Keratinocyte (primary cell): ENCODE measurements around the gene VSIR. TPM values are rescaled to one million over a fixed set of nuclear protein-coding genes. Genes with fewer than 3 reads are reported as not detected.

Experiments
- DNase-seq: peaks from one replicate; pipeline ENCODE4 v3.0.0-alpha.2; 2011; ENCODE audit warnings: low read depth, missing footprints, low spot score
- FAIRE-seq: peaks from 2 replicates; lab custom pipeline; 2011; peaks lifted over from hg19 to GRCh38; lab: Jason Lieb, UNC
- H2AFZ ChIP-seq: 2 replicates; pipeline ENCODE4 v1.6.0; 2012; ENCODE audit warnings: low read length, control low read depth, inconsistent platforms; ENCODE audit not compliant: control insufficient read depth
- H3K27ac ChIP-seq: 2 replicates; pipeline ENCODE4 v1.5.1; 2011; ENCODE audit warnings: low read length; ENCODE audit not compliant: control insufficient read depth, insufficient read depth
- H3K27me3 ChIP-seq: 3 replicates; pipeline ENCODE4 v1.6.0; 2011; ENCODE audit warnings: low read length; ENCODE audit not compliant: control insufficient read depth, insufficient read depth; ENCODE audit errors: extremely low read depth
- H3K36me3 ChIP-seq, 2 experiments: 2 replicates in 1 of 2; 3 replicates in 1 of 2; pipeline ENCODE4 v1.5.1; 2011; ENCODE audit warnings: low read length in 2 of 2, mild to moderate bottlenecking in 1 of 2; ENCODE audit not compliant: control insufficient read depth in 2 of 2, insufficient read depth in 2 of 2; ENCODE audit errors: extremely low read depth in 1 of 2
- H3K4me1 ChIP-seq: 3 replicates; pipeline ENCODE4 v1.5.1; 2011; ENCODE audit warnings: low read length; ENCODE audit not compliant: control insufficient read depth, insufficient read depth; ENCODE audit errors: extremely low read depth
- H3K4me2 ChIP-seq: 3 replicates; pipeline ENCODE4 v1.6.0; 2011; ENCODE audit warnings: low read depth, low read length; ENCODE audit not compliant: control insufficient read depth, insufficient read depth; ENCODE audit errors: extremely low read depth
- H3K4me3 ChIP-seq, 3 experiments: fragments of 200-600 bp in 1 of 3; sonication (generic) in 1 of 3; 2 replicates in 2 of 3; 3 replicates in 1 of 3; pipeline ENCODE4 v1.5.1; 2011 to 2016; ENCODE audit warnings: low read length in 3 of 3, mild to moderate bottlenecking in 3 of 3, control low read depth in 2 of 3, inconsistent platforms in 1 of 3, low read depth in 1 of 3, mixed read lengths in 1 of 3, mixed run types in 1 of 3, moderate library complexity in 1 of 3; ENCODE audit not compliant: control insufficient read depth in 2 of 3, insufficient read depth in 2 of 3; ENCODE audit errors: extremely low read depth in 1 of 3
- H3K79me2 ChIP-seq: 2 replicates; pipeline ENCODE4 v1.6.0; 2012; ENCODE audit warnings: low read length; ENCODE audit not compliant: control insufficient read depth, insufficient read depth
- H3K9ac ChIP-seq: 3 replicates; pipeline ENCODE4 v1.6.0; 2011; ENCODE audit warnings: low read length; ENCODE audit not compliant: control insufficient read depth, insufficient read depth; ENCODE audit errors: extremely low read depth
- H3K9me1 ChIP-seq: 3 replicates; pipeline ENCODE4 v1.6.0; 2011; ENCODE audit warnings: low read length; ENCODE audit not compliant: control insufficient read depth, insufficient read depth; ENCODE audit errors: extremely low read depth
- H3K9me3 ChIP-seq: 2 replicates; pipeline ENCODE4 v1.5.1; 2012; ENCODE audit warnings: low read depth, low read length; ENCODE audit not compliant: control insufficient read depth
- H4K20me1 ChIP-seq: 3 replicates; pipeline ENCODE4 v1.6.0; 2011; ENCODE audit warnings: low read length; ENCODE audit not compliant: control insufficient read depth, insufficient read depth; ENCODE audit errors: extremely low read depth
- EZH2 ChIP-seq: IDR thresholded peaks from one replicate; pipeline ENCODE4 v1.6.1; 2012; ENCODE audit warnings: inconsistent platforms, mild to moderate bottlenecking, low read length, moderate library complexity
- dilution Hi-C: fragments of 300-500 bp; cut with MboI; formaldehyde crosslinking; loops from one replicate; pipeline ENCODE4 v1.7.0; 2020; ENCODE audit warnings: low sequenced_read_pairs; ENCODE audit not compliant: extremely low pct_ligation_motif_present
- polyA plus RNA-seq, 5 experiments: library from polyadenylated mRNA; depleted of rRNA in 3 of 5; stranded (reverse) in 3 of 5; stranded (forward) in 1 of 5; unstranded in 1 of 5; fragments of >200 nt; gene quantifications; 1 replicate in 1 of 5; 2 replicates in 3 of 5; 3 replicates in 1 of 5; pipeline versions ENCODE4 v1.2.1 to v1.2.3, GENCODE V29; 2011 to 2012; ENCODE audit warnings: missing spikeins in 2 of 5, low read depth in 1 of 5, low replicate concordance in 1 of 5
- TF ChIP-seq, protein P1 (sequence below), 3 experiments: IDR thresholded peaks in 1 of 3; conservative IDR thresholded peaks in 1 of 3; optimal IDR thresholded peaks in 1 of 3; 2 replicates in 2 of 3; 3 replicates in 1 of 3; pipeline versions ENCODE3 to v1.5.1; 2011; ENCODE audit warnings: low read length in 3 of 3, mild to moderate bottlenecking in 3 of 3, moderate library complexity in 2 of 3, control low read depth in 1 of 3, inconsistent platforms in 1 of 3; ENCODE audit not compliant: insufficient read depth in 2 of 3; ENCODE audit errors: extremely low read depth in 1 of 3

VSIR gene
- polyA plus RNA-seq, 1 donor (not counting 4 experiments of a cell fraction or from before 2014, with no cell fraction given) = 8.1 TPM

DNA sequence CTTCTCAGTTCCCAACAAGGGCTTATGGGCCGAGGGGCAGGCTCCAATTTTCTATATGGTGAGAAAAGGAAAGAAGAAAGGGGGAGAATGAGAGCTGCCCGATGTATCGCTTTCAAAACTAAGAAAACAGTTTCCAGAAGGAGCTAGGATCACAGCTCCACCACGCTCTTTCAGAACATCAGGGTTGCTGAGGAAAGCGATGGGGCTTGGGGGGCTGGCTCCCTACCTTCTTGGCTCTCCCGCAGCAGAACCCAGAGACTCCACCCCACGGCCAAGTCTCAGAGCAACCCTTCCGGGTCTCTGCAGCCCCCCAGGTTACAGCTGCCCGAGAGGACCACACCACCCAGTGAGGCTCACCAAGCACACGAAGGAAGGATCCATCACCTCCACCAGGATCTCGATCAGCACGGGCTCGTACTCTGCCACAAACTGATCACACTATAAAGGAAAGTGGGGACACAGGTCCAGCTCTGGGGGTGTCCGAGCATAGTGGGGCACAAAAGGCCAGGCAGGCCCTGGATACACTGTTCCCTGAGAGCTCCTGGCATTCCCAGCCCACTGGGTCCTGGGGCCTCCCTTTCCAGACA lies 45.4 kb upstream of the VSIR start:
- Histone ChIP-seq H3K9ac (no peak overlapping the region), H3K9me1 (no peaks in the 10 kb centered on the region), H3K9me3 (no peaks in the 10 kb centered on the region), H4K20me1 (peaks cover 2% of the 10 kb centered on the region), H3K4me2 (no peak overlapping the region), H3K27me3 (no peaks in the 10 kb centered on the region), H3K36me3 (peaks cover 61 to 76% of the 10 kb centered on the region in 2 experiments), H3K4me1 (no peaks in the 10 kb centered on the region), H3K79me2 (no peaks in the 10 kb centered on the region), H3K4me3 (no peak overlapping the region), H2AFZ (no peak overlapping the region), H3K27ac (no peak overlapping the region)
- dilution Hi-C loops = no loop called here
- FAIRE-seq = no peak
- TF ChIP-seq EZH2 = no peak
- TF ChIP-seq, protein P1, sequence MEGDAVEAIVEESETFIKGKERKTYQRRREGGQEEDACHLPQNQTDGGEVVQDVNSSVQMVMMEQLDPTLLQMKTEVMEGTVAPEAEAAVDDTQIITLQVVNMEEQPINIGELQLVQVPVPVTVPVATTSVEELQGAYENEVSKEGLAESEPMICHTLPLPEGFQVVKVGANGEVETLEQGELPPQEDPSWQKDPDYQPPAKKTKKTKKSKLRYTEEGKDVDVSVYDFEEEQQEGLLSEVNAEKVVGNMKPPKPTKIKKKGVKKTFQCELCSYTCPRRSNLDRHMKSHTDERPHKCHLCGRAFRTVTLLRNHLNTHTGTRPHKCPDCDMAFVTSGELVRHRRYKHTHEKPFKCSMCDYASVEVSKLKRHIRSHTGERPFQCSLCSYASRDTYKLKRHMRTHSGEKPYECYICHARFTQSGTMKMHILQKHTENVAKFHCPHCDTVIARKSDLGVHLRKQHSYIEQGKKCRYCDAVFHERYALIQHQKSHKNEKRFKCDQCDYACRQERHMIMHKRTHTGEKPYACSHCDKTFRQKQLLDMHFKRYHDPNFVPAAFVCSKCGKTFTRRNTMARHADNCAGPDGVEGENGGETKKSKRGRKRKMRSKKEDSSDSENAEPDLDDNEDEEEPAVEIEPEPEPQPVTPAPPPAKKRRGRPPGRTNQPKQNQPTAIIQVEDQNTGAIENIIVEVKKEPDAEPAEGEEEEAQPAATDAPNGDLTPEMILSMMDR (optimal IDR thresholded peaks at IDR 0.05 in 1 of 3, IDR thresholded peaks at IDR 0.05 in 1 of 3, conservative IDR thresholded peaks at IDR 0.05 in 1 of 3; ENCODE audit: extremely low read depth in 1 of 3, insufficient read depth in 2 of 3, low read length in 3 of 3) = no peak
- no peak for DNase-seq

DNA sequence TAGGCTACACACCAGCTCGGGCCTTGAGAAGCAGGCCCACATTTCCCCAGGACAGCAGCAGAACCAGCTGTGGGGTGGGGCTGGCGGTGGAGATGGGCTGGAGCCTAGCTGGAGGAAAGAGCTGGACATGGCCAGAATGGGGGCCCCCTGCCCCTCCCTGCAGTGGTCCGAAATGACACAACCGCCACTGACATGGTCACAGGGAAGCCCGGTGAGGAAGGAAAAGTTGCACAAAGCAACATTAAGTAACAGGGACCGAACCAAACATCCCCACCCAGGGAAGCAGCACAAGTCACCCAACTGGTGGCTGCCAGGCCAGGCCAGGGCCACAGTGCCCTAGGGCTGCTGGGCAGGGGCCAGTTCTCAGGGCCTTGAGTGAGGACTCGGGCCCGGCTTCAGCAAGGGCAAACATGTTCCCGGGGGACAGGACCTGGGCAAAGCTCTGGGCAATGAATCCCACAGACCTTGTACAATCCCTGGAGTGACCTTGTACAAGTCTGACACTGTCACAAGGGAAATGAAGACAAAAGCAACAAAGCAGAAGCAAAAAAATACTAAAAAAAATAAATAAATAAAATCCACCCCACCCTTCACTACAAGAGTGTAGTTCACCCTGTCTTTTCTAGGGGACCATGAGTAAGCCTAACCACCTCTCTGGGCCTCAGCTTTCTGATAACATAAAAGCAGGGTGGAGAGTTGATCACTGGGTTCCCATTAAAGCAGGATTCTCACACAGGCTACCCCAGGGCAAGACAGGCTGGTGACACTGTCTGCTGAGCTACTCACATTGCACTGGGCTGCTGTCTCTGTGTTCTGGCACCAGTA lies 44.7 kb upstream of the VSIR start:
- H3K36me3 ChIP-seq = peaks cover 54 to 71% of the 10 kb centered on the region in 2 experiments
- DNase-seq = no peak
- dilution Hi-C loops = no loop called here

More for the DNA sequence above, 44.7 kb upstream of the VSIR start:
- Histone ChIP-seq H2AFZ (no peak overlapping the region), H3K4me3 (no peak overlapping the region), H3K9me3 (no peaks in the 10 kb centered on the region), H3K27me3 (no peaks in the 10 kb centered on the region), H3K9me1 (no peaks in the 10 kb centered on the region), H3K9ac (no peak overlapping the region), H4K20me1 (peaks cover 2% of the 10 kb centered on the region), H3K4me1 (no peaks in the 10 kb centered on the region), H3K27ac (no peak overlapping the region), H3K79me2 (no peaks in the 10 kb centered on the region), H3K4me2 (no peak overlapping the region)
- no peak for FAIRE-seq
- TF ChIP-seq, protein P1 (optimal IDR thresholded peaks at IDR 0.05 in 1 of 3, IDR thresholded peaks at IDR 0.05 in 1 of 3, conservative IDR thresholded peaks at IDR 0.05 in 1 of 3; ENCODE audit: extremely low read depth in 1 of 3, insufficient read depth in 2 of 3, low read length in 3 of 3) = no peak
- no peak for TF ChIP-seq EZH2
